PC-9 (cell line): ENCODE results near the gene TWNK. TPM values are rescaled to one million over a fixed set of nuclear protein-coding genes. Genes with fewer than 3 reads are reported as not detected.
A peak's percentile ranks its signal among the peaks of the same experiment; 100 is the strongest.

Experiments
- BruUV-seq: library from RNA; stranded (reverse); fragments of 400-500 nt; replicated peaks from 2 replicates; lab custom pipeline; 2021; lab: Mats Ljungman, UMichigan
- CTCF ChIA-PET: fragments of 300-600 bp; sonication (Branson Sonifier 250); formaldehyde crosslinking; loops from one replicate; lab custom pipeline; 2022; ENCODE audit warnings: antibody characterized with exemption; lab: Charles Lee
- POLR2A ChIA-PET: fragments of 300-600 bp; sonication (Branson Sonifier 250); formaldehyde crosslinking; loops from one replicate; lab custom pipeline; 2022; ENCODE audit warnings: antibody characterized with exemption; ENCODE audit not compliant: unreplicated experiment; lab: Charles Lee
- DNase-seq, 2 experiments: peaks; one replicate each; pipeline versions ENCODE4 v3.0.0 to v3.0.0-alpha.2; 2015 to 2022; ENCODE audit warnings: mixed read lengths in 1 of 2
- H2AFZ ChIP-seq: fragments of 200-600 bp; sonication (generic); 2 replicates; pipeline ENCODE4 v1.8.1; 2017; ENCODE audit warnings: antibody characterized with exemption
- H3F3A ChIP-seq: fragments of 200-600 bp; sonication (generic); 2 replicates; pipeline ENCODE4 v1.8.1; 2017; ENCODE audit warnings: antibody characterized with exemption, mild to moderate bottlenecking, low read depth; ENCODE audit not compliant: insufficient read depth
- H3K27ac ChIP-seq: fragments of 200-600 bp; sonication (generic); 2 replicates; pipeline ENCODE4 v1.6.1; 2016; ENCODE audit warnings: mixed run types
- H3K27me3 ChIP-seq: fragments of 200-600 bp; sonication (generic); 2 replicates; pipeline ENCODE4 v1.6.1; 2016; ENCODE audit warnings: low read depth, mixed run types; ENCODE audit not compliant: insufficient read depth
- H3K36me3 ChIP-seq: fragments of 200-600 bp; sonication (generic); 2 replicates; pipeline ENCODE4 v1.6.1; 2016; ENCODE audit warnings: low read depth, mixed run types
- H3K4me1 ChIP-seq: fragments of 200-600 bp; sonication (generic); replicated peaks from 2 replicates; pipeline ENCODE4 v1.6.1; 2016; ENCODE audit warnings: mixed run types; ENCODE audit not compliant: insufficient read depth
- H3K4me2 ChIP-seq: fragments of 200-600 bp; sonication (generic); 2 replicates; pipeline ENCODE4 v1.6.1; 2017; ENCODE audit warnings: mixed run types
- H3K4me3 ChIP-seq: fragments of 200-600 bp; sonication (generic); 2 replicates; pipeline ENCODE4 v1.6.1; 2016; ENCODE audit warnings: mixed run types
- H3K79me2 ChIP-seq: fragments of 200-600 bp; sonication (generic); 2 replicates; pipeline ENCODE4 v1.6.1; 2017; ENCODE audit warnings: low read depth, mixed run types
- H3K9me2 ChIP-seq: fragments of 200-600 bp; sonication (generic); 2 replicates; pipeline ENCODE4 v1.8.1; 2017; ENCODE audit warnings: mild to moderate bottlenecking; ENCODE audit not compliant: insufficient read depth
- H3K9me3 ChIP-seq: fragments of 200-600 bp; sonication (generic); 2 replicates; pipeline ENCODE4 v1.8.1; 2016; ENCODE audit warnings: low read depth; ENCODE audit not compliant: insufficient read depth
- H4K20me1 ChIP-seq: fragments of 200-600 bp; sonication (generic); 2 replicates; pipeline ENCODE4 v1.8.1; 2017; ENCODE audit not compliant: insufficient read depth
- CTCF ChIP-seq: fragments of 200-600 bp; sonication (generic); conservative IDR thresholded peaks from 2 replicates; pipeline ENCODE4 v1.6.1; 2017; ENCODE audit warnings: mixed run types, antibody characterized with exemption, mild to moderate bottlenecking, moderate library complexity
- EZH2 ChIP-seq: fragments of 200-600 bp; sonication (generic); IDR thresholded peaks from 2 replicates; pipeline ENCODE4 v1.8.0; 2017; ENCODE audit warnings: antibody characterized with exemption, low read depth
- intact Hi-C: fragments of 100-400 bp; cut with micrococcal nuclease; formaldehyde crosslinking; loops from one replicate; pipeline ENCODE4 v1.10.0; 2022; ENCODE audit not compliant: unreplicated experiment
- total RNA-seq: library from RNA; stranded (reverse); gene quantifications from 2 replicates; pipeline ENCODE4 v1.2.3, GENCODE V29; 2021

Gene TWNK
- total RNA-seq, 1 experiment from 2014 or later: 7.9 TPM

- Histone ChIP-seq H3K9me3 (no peaks in the 10 kb centered on the region), H3K27ac (no peak overlapping the region), H4K20me1 (no peaks in the 10 kb centered on the region), H3K4me2 (no peak overlapping the region; the same call in 1 of the 2 replicates), H3K27me3 (no peaks in the 10 kb centered on the region), H3K79me2 (no peaks in the 10 kb centered on the region), H3K9me2 (no peaks in the 10 kb centered on the region), H3K36me3 (no peaks in the 10 kb centered on the region), H3K4me3 (no peak overlapping the region), H2AFZ (no peak overlapping the region), H3K4me1 (no peaks in the 10 kb centered on the region), H3F3A (no peaks in the 10 kb centered on the region)
- ChIA-PET CTCF (interaction anchor here (0.7 to 1.7 kb wide), 4 partner anchors 8 to 493 kb away, joined by 3 to 7 read pairs (median 4); no protein-coding TSS in a partner anchor), POLR2A (interaction anchor here (0.5 kb wide), 1 partner anchor 333 kb away, joined by 3 read pairs; no protein-coding TSS in a partner anchor)
- TF ChIP-seq CTCF (peak; percentile 72), EZH2 (no peak)
- DNase-seq: peak; percentile 58 to 81
- intact Hi-C loops: loop anchor here (1.0 to 10.0 kb wide), 2 partner anchors 48 to 584 kb away; no protein-coding TSS in a partner anchor
- BruUV-seq: no TSS peak
Observed at GRCh38 chr10:101018600-101019439, 31.5 kb downstream of the TWNK start.

- H4K20me1 ChIP-seq: no peaks in the 10 kb centered on the region
- H3K4me1 ChIP-seq: no peaks in the 10 kb centered on the region
- H3K27me3 ChIP-seq: no peaks in the 10 kb centered on the region
- H3K9me3 ChIP-seq: no peaks in the 10 kb centered on the region
- no peak overlapping the region for H3K4me3 ChIP-seq
- H3K9me2 ChIP-seq: no peaks in the 10 kb centered on the region
- no TSS peak for BruUV-seq
- intact Hi-C loops: loop anchor here (1.0 to 10.0 kb wide), 2 partner anchors 48 to 585 kb away; no protein-coding TSS in a partner anchor
- H3F3A ChIP-seq: no peaks in the 10 kb centered on the region
- ChIA-PET POLR2A (interaction anchor here (0.5 kb wide), 1 partner anchor 333 kb away, joined by 3 read pairs; no protein-coding TSS in a partner anchor), CTCF (interaction anchor here (0.7 to 1.7 kb wide), 2 partner anchors 31 to 492 kb away, joined by 3 to 4 read pairs; no protein-coding TSS in a partner anchor)
- no peak for TF ChIP-seq EZH2
- no peak for TF ChIP-seq CTCF
- no peak overlapping the region for H3K4me2 ChIP-seq
- DNase-seq: no peak
- H2AFZ ChIP-seq: no peak overlapping the region
- no peak overlapping the region for H3K27ac ChIP-seq
- no peaks in the 10 kb centered on the region for H3K36me3 ChIP-seq
- H3K79me2 ChIP-seq: no peaks in the 10 kb centered on the region
Observed at GRCh38 chr10:101019440-101019703, 32.0 kb downstream of the TWNK start.

- intact Hi-C loops: no loop called here
- ChIA-PET CTCF (no interaction called here), POLR2A (no interaction called here)
- Histone ChIP-seq H3K27ac (no peak overlapping the region), H3K36me3 (no peaks in the 10 kb centered on the region), H4K20me1 (no peaks in the 10 kb centered on the region), H3F3A (no peaks in the 10 kb centered on the region), H3K79me2 (no peaks in the 10 kb centered on the region), H2AFZ (no peak overlapping the region), H3K4me1 (no peaks in the 10 kb centered on the region), H3K9me3 (no peaks in the 10 kb centered on the region), H3K4me3 (no peak overlapping the region), H3K4me2 (no peak overlapping the region), H3K9me2 (no peaks in the 10 kb centered on the region), H3K27me3 (no peaks in the 10 kb centered on the region)
- BruUV-seq: no TSS peak
- TF ChIP-seq EZH2: no peak
- no peak for TF ChIP-seq CTCF
- no peak for DNase-seq
Observed at GRCh38 chr10:101020427-101021075, 33.2 kb downstream of the TWNK start.
